SH-SY5Y (cell line): ENCODE data around the gene NINL.

Source experiments
- GATA2 ChIP-seq: IDR thresholded peaks from 2 replicates; pipeline ENCODE4 v1.6.1; 2011; ENCODE audit warnings: mild to moderate bottlenecking, low read depth, low read length
- GATA3 ChIP-seq: IDR thresholded peaks from 2 replicates; pipeline ENCODE4 v1.6.1; 2011; ENCODE audit warnings: low read depth, mild to moderate bottlenecking, low read length, moderate library complexity

DNA sequence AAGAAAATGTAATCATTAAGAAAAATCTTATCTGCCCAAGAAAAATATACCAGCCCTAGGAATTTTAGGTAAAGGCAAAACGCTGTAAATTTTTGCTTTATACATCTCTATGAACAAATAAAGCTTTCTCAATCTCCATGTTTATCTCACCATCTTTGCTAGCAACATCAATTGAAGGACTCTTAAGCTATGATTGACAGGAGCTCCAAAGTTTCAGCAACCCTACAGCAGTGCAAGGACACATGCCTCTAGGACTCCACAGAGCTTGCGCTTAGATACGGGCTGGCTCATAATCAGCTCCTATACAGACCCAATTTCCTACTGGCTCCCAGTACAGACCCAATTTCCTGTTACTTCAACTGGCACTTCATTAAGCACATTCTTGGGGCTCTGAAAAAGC, 34.2 kb upstream of the NINL start:
- no peak for TF ChIP-seq GATA2
- no peak for TF ChIP-seq GATA3
